IPS-11a (cell line): ENCODE results near the gene CIROP.

Experiments
- H3K4me3 ChIP-seq: one replicate; pipeline ENCODE4 v1.5.1; 2013; ENCODE audit warnings: low read depth, low read length, control low read depth

The CIROP gene, protein sequence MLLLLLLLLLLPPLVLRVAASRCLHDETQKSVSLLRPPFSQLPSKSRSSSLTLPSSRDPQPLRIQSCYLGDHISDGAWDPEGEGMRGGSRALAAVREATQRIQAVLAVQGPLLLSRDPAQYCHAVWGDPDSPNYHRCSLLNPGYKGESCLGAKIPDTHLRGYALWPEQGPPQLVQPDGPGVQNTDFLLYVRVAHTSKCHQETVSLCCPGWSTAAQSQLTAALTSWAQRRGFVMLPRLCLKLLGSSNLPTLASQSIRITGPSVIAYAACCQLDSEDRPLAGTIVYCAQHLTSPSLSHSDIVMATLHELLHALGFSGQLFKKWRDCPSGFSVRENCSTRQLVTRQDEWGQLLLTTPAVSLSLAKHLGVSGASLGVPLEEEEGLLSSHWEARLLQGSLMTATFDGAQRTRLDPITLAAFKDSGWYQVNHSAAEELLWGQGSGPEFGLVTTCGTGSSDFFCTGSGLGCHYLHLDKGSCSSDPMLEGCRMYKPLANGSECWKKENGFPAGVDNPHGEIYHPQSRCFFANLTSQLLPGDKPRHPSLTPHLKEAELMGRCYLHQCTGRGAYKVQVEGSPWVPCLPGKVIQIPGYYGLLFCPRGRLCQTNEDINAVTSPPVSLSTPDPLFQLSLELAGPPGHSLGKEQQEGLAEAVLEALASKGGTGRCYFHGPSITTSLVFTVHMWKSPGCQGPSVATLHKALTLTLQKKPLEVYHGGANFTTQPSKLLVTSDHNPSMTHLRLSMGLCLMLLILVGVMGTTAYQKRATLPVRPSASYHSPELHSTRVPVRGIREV

DNA sequence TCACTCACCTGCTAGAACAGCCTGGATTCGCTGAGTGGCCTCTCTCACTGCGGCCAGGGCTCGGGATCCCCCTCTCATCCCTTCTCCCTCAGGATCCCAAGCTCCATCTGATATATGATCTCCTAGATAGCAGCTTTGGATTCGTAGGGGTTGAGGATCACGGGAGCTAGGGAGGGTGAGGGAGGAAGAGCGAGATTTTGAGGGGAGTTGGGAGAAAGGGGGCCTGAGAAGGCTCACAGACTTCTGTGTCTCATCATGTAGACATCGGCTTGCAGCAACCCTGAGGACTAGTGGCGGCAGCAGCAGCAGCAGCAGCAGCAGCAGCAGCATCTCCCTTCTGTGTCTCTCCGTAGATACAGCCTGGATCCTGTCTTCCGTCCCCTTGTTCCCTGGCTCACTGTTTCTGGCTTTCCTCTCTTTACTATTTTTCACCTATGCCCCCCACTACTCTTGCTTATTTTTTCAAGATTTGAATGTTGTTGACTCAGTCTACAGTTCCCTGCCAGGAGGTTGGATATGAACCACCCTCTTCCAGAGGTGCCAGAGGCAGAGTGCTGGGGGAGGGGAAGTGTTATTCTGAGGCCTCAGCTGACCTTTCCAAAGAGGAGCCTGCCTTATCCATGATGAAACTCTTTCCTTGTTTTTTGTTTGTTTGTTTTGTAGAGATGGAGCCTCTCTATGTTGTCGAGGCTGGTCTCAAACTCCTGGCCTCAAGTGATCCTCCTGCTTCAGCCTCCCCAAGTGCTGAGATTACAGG lies at the start of gene CIROP:
Gene CIROP (minus strand): TSS at position 399 of the 757 bp plus-strand sequence. CDS start 69 bp downstream, at position 330.
- no peak within 1 kb of the TSS for H3K4me3 ChIP-seq

DNA sequence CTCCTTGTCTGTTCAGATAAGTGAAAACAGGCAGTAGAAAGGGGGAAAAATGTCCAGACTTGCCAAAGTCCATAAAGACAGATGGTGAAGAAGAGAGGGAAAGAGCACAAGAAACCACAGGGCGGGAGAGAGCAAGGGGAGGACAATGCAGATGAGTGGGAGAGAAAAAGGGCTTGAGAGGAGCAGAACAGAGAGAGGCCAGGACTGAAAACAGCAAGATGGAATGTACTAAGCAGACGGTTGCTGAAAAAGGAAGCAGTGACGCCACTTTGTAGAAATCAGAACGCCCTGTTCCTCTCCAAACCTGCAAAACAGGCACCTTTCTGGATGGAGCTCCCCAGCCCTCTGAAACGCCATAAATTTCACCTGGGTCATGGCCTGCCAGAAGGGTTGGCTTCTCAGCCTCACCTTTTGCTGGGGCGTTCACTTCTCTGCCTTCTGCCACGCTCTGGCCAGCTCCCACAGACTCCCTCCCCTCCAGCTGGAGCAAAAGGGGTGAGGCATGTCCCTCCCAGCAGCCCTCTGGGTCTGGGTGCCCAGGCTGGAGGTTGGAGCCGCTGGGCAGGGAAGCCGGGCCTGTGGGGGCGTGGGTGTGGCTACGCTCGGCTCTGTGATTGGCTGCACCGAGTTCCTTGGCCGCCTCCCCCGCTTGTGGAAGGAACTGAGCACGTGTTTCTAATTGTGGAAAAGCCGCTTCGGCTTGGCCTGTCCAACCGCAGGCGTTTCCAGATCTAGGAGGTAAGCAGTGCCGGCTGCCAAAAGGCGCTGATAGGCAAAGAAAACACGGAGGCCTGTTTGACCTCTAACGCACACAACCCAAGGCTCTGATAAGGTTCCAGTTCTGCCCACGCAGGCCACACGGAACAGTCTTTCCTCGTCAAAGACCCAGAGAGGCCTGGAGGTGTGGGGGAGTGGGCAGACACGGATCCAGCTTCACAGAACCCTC lies 49.3 kb upstream of the CIROP start:
- no peak overlapping the region for H3K4me3 ChIP-seq

DNA sequence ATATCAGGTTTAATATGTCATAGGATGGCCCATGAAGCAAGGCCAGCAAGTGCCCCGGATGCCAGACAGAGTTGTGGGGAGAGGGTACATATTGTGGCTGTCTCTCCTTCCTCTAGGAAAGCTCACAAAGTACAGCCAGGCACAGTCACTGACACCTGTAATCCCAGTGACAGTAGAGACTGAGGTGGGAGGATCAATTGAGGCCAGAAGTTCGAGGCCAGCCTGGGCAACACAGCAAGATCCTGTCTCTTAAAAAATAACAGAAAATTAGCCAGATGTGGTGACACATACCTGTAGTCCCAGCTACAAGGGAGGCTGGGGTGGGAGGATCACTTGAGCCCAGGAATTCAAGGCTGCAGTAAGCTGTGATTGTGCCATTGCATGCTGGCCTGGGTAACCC lies 46.6 kb upstream of the CIROP start:
- H3K4me3 ChIP-seq = no peak overlapping the region

DNA sequence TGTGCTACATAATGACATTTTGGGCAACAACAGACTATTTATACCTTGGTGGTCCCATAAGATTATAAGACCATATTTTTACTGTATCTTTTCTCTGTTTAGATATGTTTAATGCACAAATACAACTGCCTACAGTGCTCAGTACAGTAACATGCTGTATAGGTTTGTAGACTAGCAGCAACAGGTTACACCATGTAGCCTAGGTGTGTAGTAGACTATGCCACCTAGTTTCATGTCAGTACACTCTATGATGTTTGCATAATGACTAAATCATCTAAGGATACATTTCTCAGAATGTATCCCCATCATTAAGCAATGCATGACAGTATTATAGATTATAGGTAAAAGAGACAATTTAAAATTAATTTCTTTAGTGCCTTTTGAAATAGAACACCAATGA lies 45.0 kb upstream of the CIROP start:
- no peak overlapping the region for H3K4me3 ChIP-seq

DNA sequence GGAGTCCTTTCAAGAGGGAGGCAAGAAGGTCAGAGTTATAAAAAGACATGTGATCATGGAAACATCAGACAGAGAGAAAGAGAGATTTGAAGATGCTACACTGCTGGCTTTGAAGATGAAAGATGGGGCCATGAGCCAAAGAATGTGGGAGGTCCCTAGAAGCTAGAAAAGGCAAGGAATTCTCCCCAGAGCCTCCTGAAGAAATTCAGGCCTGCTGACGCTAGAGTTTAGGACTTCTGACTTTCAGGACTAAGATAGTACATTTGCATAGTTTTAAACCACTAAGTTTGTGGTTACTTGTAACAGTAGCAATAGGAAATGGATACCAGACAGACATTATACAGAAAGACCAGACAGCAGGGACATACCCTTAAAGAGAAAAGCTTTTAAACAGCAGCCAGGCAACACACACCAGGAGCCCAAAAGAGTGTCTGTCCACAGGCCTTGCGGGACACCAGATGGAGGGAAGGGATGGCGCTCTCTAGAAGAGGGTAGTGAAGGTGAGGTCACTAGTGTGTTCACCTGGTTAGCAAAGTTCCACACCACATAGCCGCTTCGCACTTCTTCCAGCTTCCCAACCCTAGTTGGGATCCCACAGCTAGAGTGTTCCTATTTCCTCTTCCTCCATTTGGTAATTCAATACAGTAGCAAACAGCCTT lies 43.9 kb upstream of the CIROP start:
- no peak overlapping the region for H3K4me3 ChIP-seq

DNA sequence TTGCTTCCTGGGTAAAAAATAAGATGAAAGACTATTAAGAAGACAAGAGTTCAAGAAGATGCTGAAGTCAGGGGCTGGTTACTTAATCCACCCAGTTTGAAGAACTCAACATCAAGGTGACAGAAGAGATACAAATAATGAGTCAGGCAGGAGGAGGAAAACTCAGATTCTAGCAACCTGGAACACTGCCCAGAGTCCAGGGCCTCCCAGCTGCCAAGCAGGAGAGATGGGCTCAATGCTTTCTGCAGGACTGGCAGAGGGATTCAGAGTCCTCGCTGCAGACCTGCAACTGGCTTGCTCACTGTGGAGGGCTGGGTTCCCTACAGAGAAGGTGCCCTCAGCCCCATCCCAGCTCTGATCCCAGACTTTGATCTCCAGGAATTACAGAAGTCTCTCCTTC lies 42.9 kb upstream of the CIROP start:
- H3K4me3 ChIP-seq = no peak overlapping the region

DNA sequence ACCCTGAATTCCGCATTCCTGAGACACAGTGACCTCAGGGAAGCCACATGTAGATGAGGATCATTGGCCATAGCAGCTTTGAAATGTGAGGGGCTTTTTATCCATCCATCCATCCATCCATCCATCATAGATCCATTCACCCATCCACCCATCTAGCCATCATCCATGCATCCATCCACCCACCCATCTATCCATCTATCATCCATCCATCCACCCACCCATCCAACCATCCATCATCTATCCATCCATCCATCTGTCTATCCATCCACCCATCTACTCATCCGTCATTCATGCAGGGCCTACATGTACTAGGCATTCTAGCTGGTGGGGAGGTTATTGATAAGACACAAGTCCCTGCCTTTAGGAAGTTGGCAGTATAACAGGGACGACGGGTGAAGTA lies 42.2 kb upstream of the CIROP start:
- no peak overlapping the region for H3K4me3 ChIP-seq

DNA sequence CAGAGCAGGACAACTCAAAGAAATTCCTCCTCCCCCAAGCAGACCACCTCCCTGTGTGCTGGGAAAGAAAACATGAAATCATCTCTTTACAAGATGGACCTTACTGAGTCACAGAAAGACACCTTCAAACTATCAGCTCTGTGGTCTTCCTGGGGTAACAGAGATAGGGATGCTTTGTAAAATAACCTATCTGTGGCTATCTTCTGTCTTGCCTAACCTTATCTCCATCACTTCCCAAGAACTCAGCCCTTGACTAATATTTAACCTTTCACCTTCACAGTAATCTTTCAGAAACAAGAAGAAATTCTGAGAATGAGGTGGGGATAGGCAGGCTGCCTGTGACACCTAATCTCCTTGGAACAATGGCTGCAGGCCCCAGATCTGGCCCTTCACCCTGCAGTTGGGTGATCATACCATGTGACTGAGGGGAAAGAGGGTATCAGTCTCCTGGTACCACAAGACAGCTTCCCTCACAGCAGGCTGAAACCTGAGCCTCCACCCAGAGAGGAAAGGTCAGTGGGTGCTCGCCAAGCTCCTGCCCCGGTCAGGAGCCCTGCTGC lies 41.6 kb upstream of the CIROP start:
- H3K4me3 ChIP-seq = no peak overlapping the region

DNA sequence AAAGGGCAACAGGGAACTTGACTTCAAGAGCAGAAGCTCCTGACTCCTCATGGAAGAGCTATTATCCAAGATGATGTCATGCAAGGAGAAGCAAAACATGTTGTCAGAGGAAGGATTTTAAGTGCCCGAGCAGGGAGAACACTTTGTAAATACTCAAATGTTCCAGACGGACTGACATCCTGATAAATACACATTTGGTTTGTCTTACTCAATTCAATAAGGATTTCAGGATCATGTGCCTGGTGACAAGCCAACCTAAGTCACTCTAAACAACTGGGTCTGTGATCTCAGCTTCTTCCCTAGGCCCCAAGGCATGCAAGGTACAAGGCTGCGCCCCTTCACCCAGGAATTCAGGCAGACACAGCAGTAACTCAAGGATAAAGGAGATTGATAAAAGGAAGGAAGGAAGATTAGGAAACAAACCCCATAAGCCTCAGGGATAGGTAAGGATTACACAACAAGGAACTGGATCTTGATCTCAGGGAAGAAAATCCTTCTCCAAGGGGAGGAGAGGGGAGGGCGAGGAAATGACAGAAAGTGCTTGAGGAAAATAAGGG lies 41.1 kb upstream of the CIROP start:
- no peak overlapping the region for H3K4me3 ChIP-seq

DNA sequence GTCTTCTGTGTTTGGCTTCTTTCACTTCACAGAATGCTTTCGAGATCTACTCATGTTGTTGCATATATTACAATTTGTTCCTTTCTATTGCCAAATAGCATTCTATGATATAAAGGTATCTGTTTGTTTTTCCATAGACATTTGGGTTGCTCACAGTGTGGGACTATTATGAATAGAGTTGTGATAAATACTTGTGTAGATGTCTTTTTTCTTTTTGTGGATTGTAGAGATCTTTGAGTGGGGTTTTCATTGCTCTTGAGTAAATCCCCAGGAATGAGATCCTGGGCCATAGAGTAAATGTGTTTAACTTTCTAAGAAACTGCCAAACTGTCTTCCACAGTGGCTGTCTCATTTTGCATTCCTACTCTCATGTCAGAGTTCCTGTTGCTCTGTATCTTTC lies 39.1 kb upstream of the CIROP start:
- H3K4me3 ChIP-seq = no peak overlapping the region

DNA sequence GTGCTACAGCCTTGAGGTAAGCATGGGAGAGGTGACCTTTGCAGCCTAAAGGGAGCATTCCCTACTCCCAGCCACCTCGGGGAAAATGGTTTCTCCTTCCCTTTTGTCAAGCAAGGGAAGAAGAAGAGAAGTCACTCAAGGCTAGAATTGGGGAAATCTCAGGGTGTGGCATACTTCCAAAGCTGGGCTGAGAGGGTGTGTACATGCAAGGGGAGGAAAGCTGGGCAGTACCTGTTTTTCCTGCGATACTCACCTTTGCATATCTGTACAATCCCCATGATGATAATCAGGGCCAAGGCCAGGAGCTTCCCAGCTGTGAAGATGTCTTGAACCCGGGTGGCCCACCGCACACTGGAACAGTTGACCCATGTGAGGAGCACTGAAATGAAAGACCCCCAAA lies 38.0 kb upstream of the CIROP start:
- no peak overlapping the region for H3K4me3 ChIP-seq

DNA sequence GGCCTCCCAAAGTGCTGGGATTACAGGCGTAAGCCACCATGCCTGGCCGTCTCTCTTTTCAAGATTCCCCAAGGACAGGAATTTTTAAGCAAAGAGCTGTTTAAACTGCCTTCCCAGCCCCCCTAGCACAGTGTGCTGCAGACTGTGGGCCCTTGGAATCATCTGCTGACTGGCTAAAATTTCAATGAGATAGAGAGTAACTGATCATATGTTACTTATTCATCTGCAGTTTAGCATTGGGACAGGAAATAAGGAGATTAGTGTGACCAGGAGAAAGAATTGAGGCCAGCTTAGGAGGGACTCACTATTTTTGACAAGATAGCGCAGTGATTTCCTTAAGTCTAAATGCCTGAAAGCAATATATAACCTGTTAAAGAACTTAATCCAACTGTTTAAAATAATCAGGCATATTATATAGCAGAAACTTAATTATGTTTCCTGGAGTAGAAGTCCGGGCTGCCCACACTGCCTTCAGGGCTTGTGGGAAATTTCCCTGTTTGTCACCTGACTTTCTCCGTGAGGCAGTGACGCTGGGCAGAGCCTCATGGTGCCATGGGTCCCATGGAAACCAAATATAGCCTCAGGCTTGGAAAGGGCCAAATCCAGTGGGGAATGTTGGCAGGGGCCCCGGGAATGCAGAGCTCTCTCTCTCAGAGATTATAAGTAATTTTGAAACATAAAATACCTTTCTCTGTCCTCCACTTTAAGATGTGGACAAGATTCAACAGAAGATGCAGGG lies 37.1 kb upstream of the CIROP start:
- H3K4me3 ChIP-seq = no peak overlapping the region

DNA sequence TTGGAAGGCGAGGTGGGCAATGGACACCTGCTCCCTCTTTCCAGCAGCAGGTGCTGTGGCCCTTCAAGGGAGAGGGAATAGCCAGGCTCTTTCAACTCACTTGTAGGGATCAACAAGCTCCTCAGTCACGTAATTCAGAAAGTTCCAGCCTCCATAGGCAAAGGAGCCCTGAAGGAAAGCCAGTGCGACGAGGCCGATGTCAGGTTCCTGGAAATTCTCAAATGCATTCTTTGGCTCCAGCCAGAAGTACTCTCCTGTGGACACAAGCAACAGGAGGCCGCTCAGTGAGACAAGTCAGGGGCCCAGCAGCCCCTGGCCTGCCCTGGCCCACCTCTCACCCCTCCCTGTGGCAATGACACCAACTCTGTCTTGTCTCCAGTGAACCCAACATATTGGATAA lies 35.6 kb upstream of the CIROP start:
- H3K4me3 ChIP-seq = no peak overlapping the region

DNA sequence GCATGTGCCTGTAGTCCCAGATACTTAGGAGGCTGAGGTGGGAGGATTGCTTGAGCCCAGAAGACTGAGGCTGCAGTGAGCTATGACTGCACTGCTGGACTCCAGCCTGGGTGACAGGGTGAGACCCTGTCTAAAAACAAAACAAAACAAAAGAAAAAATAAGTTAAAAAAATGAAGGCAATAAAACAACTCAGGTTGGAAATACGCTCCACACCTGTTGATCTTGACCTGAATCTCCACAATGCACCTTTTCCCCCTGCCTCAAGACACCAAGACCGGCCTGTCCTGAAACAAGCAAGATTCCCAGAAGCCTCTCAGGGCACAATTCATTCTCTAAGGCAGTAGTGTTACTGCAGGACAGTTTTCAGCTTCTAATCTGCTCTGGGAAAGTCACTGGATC lies 35.1 kb upstream of the CIROP start:
- H3K4me3 ChIP-seq = no peak overlapping the region

DNA sequence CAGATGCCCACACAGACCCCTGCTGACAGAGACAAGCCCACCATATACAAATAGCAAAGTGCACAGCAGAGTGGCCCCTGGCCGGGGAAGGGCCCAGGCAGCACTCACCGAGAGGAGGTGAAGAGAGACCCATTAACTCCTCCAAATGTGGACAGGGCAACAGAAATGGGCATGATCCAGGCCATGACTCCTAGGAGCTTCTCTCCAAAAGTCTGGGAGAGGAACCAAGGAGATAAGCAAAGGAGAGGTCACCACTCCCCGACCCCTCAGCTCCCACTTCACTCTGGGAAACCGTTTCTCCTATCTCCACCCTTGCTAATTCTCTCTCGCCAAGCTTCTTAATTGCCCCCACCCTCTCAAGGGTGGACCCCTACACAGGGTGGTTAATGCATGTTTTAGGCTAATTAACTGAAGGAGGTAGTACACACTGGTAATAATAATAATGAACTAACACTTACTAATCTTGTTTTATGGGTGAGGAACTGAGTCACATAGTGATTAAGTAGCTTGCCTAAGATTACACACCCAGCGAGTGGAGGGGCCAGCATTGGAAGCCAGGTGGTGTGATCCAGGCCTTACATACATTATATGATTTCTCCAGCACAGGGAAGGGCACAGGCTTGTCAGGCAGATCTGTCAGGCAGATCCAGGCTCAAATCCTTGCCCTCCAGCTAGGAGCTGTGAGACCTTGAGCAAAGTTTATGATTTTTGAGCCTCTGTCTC lies 33.2 kb upstream of the CIROP start:
- H3K4me3 ChIP-seq = no peak overlapping the region

DNA sequence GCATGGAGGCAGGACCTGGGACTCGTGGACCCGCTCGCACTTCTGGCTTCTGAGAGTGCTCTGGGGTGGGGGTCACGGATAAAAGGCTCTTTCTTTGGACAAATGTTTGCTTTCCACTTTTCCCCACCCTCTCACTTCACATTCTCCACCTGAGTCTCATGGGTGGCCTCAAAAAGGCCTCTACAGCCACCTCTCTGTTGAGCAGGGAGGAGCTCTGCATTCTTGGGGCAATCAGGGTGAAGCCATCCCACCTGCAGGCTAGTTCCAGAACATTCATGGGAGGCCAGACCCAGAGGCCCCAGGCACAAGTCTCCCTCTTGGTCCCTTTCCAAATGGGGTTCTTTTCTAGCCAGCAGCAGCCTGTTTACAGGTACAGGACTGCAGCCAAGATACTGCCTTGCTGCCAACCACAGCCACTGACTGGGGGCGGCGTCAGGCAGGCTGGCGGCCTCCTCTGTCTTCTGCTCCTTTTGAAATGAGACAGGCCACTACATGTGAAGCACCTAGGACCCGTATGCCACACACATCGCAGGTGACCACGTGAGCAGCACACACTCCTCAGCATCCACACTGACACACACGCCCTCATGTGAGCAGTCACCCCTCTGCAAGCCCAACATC lies 32.5 kb upstream of the CIROP start:
- no peak overlapping the region for H3K4me3 ChIP-seq

DNA sequence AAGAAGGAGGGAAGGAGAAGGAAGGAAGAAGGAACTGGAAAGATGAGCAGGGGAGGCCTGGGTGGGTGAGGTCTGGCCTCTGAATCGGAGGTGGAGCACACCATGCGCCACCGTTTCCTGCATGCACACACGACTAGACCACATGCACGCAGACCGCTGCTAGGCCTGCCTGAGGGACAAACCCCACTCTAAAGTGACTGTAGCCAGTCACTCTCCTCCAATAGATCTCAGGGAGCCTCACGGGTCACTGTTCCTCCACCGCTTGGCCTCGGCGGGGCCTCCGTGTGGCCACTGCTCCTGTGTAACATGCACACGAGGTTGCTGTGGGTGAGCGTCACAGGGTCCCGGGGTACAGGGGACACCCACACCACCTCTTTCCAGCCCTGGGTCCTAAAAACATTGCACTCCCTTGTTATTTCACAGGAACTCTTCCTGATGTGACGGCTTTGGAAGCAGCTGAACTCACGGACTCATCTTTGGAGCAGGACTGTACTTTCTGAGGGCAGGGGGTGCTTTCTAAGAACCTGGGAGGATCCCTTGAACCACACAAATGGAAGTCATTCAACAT lies 31.9 kb upstream of the CIROP start:
- no peak overlapping the region for H3K4me3 ChIP-seq
